Measurements from ENCODE around the gene PAX4. TPM values are rescaled to one million over a fixed set of nuclear protein-coding genes. Genes with fewer than 3 reads are reported as not detected.
A peak's percentile ranks its signal among the peaks of the same experiment; 100 is the strongest.

PAX4 gene
- total and polyA plus RNA-seq, 9 of the 15 experiments (the other 6 are each of a cell fraction or from before 2014, with no cell fraction given) = not detected

DNA sequence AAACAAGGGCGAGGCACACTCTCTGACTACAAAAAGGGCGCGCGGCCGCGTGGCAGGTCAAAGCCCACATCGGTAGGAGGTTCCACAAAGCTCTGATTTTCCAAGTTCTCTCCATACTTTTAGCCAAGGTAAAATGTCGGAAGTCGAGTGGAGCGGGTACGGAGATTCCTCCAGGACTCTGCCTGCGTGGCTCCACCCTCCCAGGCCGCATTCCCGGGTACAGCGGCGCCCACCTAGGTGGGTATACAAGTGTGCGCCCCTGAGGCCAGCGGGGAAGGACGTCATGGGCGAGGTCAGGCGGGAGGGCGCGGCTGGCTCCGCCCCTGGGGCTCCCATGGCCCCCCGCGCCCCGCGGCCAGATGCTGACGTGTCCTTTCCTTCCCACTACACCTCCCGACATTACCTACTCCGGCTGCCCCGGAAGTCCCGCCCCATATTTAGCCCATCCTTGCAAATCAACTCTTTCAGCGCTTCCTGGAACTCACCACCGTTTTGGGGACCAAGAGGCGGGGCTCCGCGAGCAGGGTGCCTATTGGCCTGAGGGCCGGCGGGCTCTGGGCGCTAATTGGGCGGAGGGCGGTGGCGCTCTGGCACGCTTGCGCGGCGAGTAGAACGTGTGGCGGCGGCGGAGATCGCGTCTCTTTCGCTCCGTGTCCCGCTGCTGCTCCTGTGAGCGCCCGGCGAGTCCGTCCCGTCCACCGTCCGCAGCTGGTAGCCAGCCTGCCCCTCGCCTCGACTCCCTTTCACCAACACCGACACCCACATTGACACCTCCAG lies 33.8 kb upstream of the PAX4 start, which contains the start of gene SND1 (continued):
- TF ChIP-seq ZBTB7A (IDR thresholded peaks at IDR 0.05; ENCODE audit: borderline replicate concordance, control insufficient read depth, low read depth, low read length) = peak; percentile 90
- TF ChIP-seq, protein P1, sequence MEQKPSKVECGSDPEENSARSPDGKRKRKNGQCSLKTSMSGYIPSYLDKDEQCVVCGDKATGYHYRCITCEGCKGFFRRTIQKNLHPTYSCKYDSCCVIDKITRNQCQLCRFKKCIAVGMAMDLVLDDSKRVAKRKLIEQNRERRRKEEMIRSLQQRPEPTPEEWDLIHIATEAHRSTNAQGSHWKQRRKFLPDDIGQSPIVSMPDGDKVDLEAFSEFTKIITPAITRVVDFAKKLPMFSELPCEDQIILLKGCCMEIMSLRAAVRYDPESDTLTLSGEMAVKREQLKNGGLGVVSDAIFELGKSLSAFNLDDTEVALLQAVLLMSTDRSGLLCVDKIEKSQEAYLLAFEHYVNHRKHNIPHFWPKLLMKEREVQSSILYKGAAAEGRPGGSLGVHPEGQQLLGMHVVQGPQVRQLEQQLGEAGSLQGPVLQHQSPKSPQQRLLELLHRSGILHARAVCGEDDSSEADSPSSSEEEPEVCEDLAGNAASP (IDR thresholded peaks at IDR 0.05) = no peak
- TF ChIP-seq CBX1 (IDR thresholded peaks at IDR 0.05; ENCODE audit: low read depth) = peak; percentile 86
- TF ChIP-seq ZEB2 (IDR thresholded peaks at IDR 0.05) = peak; percentile 33; the same call in 1 of the 2 replicates
- no peak for TF ChIP-seq FOXA3 (CRISPR knock-in tag; conservative IDR thresholded peaks at IDR 0.05 in 1 of 2, IDR thresholded peaks at IDR 0.05 in 1 of 2)
- no peak for TF ChIP-seq SETDB1 (IDR thresholded peaks at IDR 0.05; ENCODE audit: low read length)
- peak; percentile 71; the same call in 1 of the 2 replicates for TF ChIP-seq TOE1 (IDR thresholded peaks at IDR 0.05; ENCODE audit: borderline replicate concordance)
- TF ChIP-seq TOE1 (CRISPR knock-in tag; IDR thresholded peaks at IDR 0.05; ENCODE audit: borderline replicate concordance, low read depth) = 0 out of 2 replicates have a peak, but pooled peaks have one; percentile 38
- TF ChIP-seq, protein P2, sequence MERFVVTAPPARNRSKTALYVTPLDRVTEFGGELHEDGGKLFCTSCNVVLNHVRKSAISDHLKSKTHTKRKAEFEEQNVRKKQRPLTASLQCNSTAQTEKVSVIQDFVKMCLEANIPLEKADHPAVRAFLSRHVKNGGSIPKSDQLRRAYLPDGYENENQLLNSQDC (CRISPR knock-in tag; IDR thresholded peaks at IDR 0.05) = 0 out of 2 replicates have a peak, but pooled peaks have one; percentile 67
- no peak for TF ChIP-seq ZNF778 (CRISPR knock-in tag; IDR thresholded peaks at IDR 0.05)
- TF ChIP-seq, protein P3, sequence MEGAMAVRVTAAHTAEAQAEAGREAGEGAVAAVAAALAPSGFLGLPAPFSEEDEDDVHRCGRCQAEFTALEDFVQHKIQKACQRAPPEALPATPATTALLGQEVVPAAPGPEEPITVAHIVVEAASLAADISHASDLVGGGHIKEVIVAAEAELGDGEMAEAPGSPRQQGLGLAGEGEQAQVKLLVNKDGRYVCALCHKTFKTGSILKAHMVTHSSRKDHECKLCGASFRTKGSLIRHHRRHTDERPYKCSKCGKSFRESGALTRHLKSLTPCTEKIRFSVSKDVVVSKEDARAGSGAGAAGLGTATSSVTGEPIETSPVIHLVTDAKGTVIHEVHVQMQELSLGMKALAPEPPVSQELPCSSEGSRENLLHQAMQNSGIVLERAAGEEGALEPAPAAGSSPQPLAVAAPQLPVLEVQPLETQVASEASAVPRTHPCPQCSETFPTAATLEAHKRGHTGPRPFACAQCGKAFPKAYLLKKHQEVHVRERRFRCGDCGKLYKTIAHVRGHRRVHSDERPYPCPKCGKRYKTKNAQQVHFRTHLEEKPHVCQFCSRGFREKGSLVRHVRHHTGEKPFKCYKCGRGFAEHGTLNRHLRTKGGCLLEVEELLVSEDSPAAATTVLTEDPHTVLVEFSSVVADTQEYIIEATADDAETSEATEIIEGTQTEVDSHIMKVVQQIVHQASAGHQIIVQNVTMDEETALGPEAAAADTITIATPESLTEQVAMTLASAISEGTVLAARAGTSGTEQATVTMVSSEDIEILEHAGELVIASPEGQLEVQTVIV (CRISPR knock-in tag; IDR thresholded peaks at IDR 0.05; ENCODE audit: borderline replicate concordance) = no peak
- peak; percentile 63 for TF ChIP-seq MAFG (tag; conservative IDR thresholded peaks at IDR 0.05)
- TF ChIP-seq SNIP1 (IDR thresholded peaks at IDR 0.05; ENCODE audit: low read depth) = no peak
- TF ChIP-seq BMI1 (IDR thresholded peaks at IDR 0.05; ENCODE audit: low read length) = no peak
- no peak; the same call in 1 of the 2 replicates for TF ChIP-seq HOXB6 (CRISPR knock-in tag; IDR thresholded peaks at IDR 0.05; ENCODE audit: borderline replicate concordance)
- TF ChIP-seq, protein P4, sequence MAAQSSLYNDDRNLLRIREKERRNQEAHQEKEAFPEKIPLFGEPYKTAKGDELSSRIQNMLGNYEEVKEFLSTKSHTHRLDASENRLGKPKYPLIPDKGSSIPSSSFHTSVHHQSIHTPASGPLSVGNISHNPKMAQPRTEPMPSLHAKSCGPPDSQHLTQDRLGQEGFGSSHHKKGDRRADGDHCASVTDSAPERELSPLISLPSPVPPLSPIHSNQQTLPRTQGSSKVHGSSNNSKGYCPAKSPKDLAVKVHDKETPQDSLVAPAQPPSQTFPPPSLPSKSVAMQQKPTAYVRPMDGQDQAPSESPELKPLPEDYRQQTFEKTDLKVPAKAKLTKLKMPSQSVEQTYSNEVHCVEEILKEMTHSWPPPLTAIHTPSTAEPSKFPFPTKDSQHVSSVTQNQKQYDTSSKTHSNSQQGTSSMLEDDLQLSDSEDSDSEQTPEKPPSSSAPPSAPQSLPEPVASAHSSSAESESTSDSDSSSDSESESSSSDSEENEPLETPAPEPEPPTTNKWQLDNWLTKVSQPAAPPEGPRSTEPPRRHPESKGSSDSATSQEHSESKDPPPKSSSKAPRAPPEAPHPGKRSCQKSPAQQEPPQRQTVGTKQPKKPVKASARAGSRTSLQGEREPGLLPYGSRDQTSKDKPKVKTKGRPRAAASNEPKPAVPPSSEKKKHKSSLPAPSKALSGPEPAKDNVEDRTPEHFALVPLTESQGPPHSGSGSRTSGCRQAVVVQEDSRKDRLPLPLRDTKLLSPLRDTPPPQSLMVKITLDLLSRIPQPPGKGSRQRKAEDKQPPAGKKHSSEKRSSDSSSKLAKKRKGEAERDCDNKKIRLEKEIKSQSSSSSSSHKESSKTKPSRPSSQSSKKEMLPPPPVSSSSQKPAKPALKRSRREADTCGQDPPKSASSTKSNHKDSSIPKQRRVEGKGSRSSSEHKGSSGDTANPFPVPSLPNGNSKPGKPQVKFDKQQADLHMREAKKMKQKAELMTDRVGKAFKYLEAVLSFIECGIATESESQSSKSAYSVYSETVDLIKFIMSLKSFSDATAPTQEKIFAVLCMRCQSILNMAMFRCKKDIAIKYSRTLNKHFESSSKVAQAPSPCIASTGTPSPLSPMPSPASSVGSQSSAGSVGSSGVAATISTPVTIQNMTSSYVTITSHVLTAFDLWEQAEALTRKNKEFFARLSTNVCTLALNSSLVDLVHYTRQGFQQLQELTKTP (IDR thresholded peaks at IDR 0.05; ENCODE audit: low read depth in 1 of 2, partially characterized antibody in 2 of 2) = peak; percentile 73 to 85
- TF ChIP-seq SIN3A (IDR thresholded peaks at IDR 0.05; ENCODE audit: borderline replicate concordance in 2 of 2, control insufficient read depth in 1 of 2, low read depth in 2 of 2, low read length in 2 of 2) = peak; percentile 81 to 91; a peak in 2 of 4 replicates
- TF ChIP-seq, protein P5, sequence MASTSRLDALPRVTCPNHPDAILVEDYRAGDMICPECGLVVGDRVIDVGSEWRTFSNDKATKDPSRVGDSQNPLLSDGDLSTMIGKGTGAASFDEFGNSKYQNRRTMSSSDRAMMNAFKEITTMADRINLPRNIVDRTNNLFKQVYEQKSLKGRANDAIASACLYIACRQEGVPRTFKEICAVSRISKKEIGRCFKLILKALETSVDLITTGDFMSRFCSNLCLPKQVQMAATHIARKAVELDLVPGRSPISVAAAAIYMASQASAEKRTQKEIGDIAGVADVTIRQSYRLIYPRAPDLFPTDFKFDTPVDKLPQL (IDR thresholded peaks at IDR 0.05; ENCODE audit: extremely low read depth, insufficient read length) = no peak

Measured in K562 (cell line).